ENCODE results near the gene CCDC171. TPM values are rescaled to one million over a fixed set of nuclear protein-coding genes. Genes with fewer than 3 reads are reported as not detected.
A peak's percentile ranks its signal among the peaks of the same experiment; 100 is the strongest.

The CCDC171 gene
- total RNA-seq, 1 experiment from 2014 or later = 1.6 TPM

- Histone ChIP-seq H3K27me3 (replicated peaks; ENCODE audit: control insufficient read depth, insufficient read depth, low read length) (no peaks in the 10 kb centered on the region), H3K4me3 (ENCODE audit: low read depth, low read length) (no peak overlapping the region), H3K36me3 (ENCODE audit: control insufficient read depth, insufficient read depth, low read length) (no peaks in the 10 kb centered on the region), H3K9me3 (no peaks in the 10 kb centered on the region), H3K4me1 (no peaks in the 10 kb centered on the region)
- no TSS peak for BruUV-seq (replicated peaks)
- no peak overlapping the region for H3K4me3 Mint-ChIP-seq (ENCODE audit: unreplicated experiment)
- POLR2A ChIA-PET = no interaction called here
- TF ChIP-seq CTCF (IDR thresholded peaks at IDR 0.05; ENCODE audit: insufficient read depth in 1 of 2, low read depth in 1 of 2, low read length in 1 of 2, severe bottlenecking in 1 of 2, unreplicated experiment in 1 of 2) = no peak
- intact Hi-C loops (cut with micrococcal nuclease; ENCODE audit: unreplicated experiment) = no loop called here
- no peaks in the 10 kb centered on the region for H3K27me3 Mint-ChIP-seq (ENCODE audit: insufficient read depth, unreplicated experiment)
- H3K27ac Mint-ChIP-seq (ENCODE audit: unreplicated experiment) = no peak overlapping the region
- no peaks in the 10 kb centered on the region for H3K9me3 Mint-ChIP-seq (ENCODE audit: unreplicated experiment)
- CTCF ChIA-PET = no interaction called here
- no peak for DNase-seq
- no peaks in the 10 kb centered on the region for H3K36me3 Mint-ChIP-seq (ENCODE audit: insufficient read depth, unreplicated experiment)
- H3K4me1 Mint-ChIP-seq (ENCODE audit: low read depth, unreplicated experiment) = no peaks in the 10 kb centered on the region
Observed at GRCh38 chr9:15867334-15867733, 314.5 kb downstream of the CCDC171 start.

- Histone ChIP-seq H3K4me3 (ENCODE audit: low read depth, low read length) (no peak overlapping the region), H3K36me3 (ENCODE audit: control insufficient read depth, insufficient read depth, low read length) (no peaks in the 10 kb centered on the region), H3K27me3 (replicated peaks; ENCODE audit: control insufficient read depth, insufficient read depth, low read length) (no peaks in the 10 kb centered on the region), H3K4me1 (no peaks in the 10 kb centered on the region), H3K9me3 (no peaks in the 10 kb centered on the region)
- Mint-ChIP-seq H3K36me3 (ENCODE audit: insufficient read depth, unreplicated experiment) (no peaks in the 10 kb centered on the region), H3K4me1 (ENCODE audit: low read depth, unreplicated experiment) (no peaks in the 10 kb centered on the region), H3K4me3 (ENCODE audit: unreplicated experiment) (no peak overlapping the region), H3K9me3 (ENCODE audit: unreplicated experiment) (no peaks in the 10 kb centered on the region), H3K27me3 (ENCODE audit: insufficient read depth, unreplicated experiment) (no peaks in the 10 kb centered on the region), H3K27ac (ENCODE audit: unreplicated experiment) (no peak overlapping the region)
- BruUV-seq (replicated peaks) = no TSS peak
- ChIA-PET POLR2A (no interaction called here), CTCF (no interaction called here)
- intact Hi-C loops (cut with micrococcal nuclease; ENCODE audit: unreplicated experiment) = no loop called here
- TF ChIP-seq CTCF (IDR thresholded peaks at IDR 0.05; ENCODE audit: insufficient read depth in 1 of 2, low read depth in 1 of 2, low read length in 1 of 2, severe bottlenecking in 1 of 2, unreplicated experiment in 1 of 2) = no peak
- DNase-seq = no peak
Observed at GRCh38 chr9:15867988-15868387, 315.1 kb downstream of the CCDC171 start.

- Mint-ChIP-seq H3K27me3 (ENCODE audit: insufficient read depth, unreplicated experiment) (no peaks in the 10 kb centered on the region), H3K36me3 (ENCODE audit: insufficient read depth, unreplicated experiment) (no peaks in the 10 kb centered on the region), H3K4me3 (ENCODE audit: unreplicated experiment) (no peak overlapping the region), H3K4me1 (ENCODE audit: low read depth, unreplicated experiment) (no peaks in the 10 kb centered on the region), H3K9me3 (ENCODE audit: unreplicated experiment) (no peaks in the 10 kb centered on the region), H3K27ac (ENCODE audit: unreplicated experiment) (no peak overlapping the region)
- Histone ChIP-seq H3K9me3 (no peaks in the 10 kb centered on the region), H3K4me1 (no peaks in the 10 kb centered on the region), H3K36me3 (ENCODE audit: control insufficient read depth, insufficient read depth, low read length) (no peaks in the 10 kb centered on the region), H3K27me3 (replicated peaks; ENCODE audit: control insufficient read depth, insufficient read depth, low read length) (no peaks in the 10 kb centered on the region), H3K4me3 (ENCODE audit: low read depth, low read length) (no peak overlapping the region)
- CTCF ChIA-PET = no interaction called here
- POLR2A ChIA-PET = no interaction called here
- no TSS peak for BruUV-seq (replicated peaks)
- intact Hi-C loops (cut with micrococcal nuclease; ENCODE audit: unreplicated experiment) = loop anchor here (10.0 kb wide), 1 partner anchor 261 kb away; no protein-coding TSS in a partner anchor
- peak in 1 of 2 experiments; percentile 11 for DNase-seq
- peak; percentile 33 to 52 for TF ChIP-seq CTCF (IDR thresholded peaks at IDR 0.05; ENCODE audit: insufficient read depth in 1 of 2, low read depth in 1 of 2, low read length in 1 of 2, severe bottlenecking in 1 of 2, unreplicated experiment in 1 of 2)
Observed at GRCh38 chr9:15873573-15874177, 320.8 kb downstream of the CCDC171 start.
